ENCODE results near the gene SNRNP35.
"Not testable (repeated sequence)": the region's sequence is repeated elsewhere in the genome, so short reads cannot be mapped to it uniquely, and the experiment has no call there.

Gene SNRNP35

GRCh38 chr12:123457980-123458779 is at the start of gene SNRNP35:
TSS of gene SNRNP35 (plus strand) at chr12:123458139. CDS start at chr12:123465541, 7,402 bp downstream.
- peak; percentile 42 for DNase-seq (ENCODE audit: low spot score)

GRCh38 chr12:123408619-123409018 is 49.3 kb upstream of the SNRNP35 start:
- DNase-seq (ENCODE audit: low spot score), result not testable (repeated sequence)

- not testable (repeated sequence) for DNase-seq (ENCODE audit: low spot score)
Observed at GRCh38 chr12:123409284-123410040, 48.5 kb upstream of the SNRNP35 start.

GRCh38 chr12:123410041-123410412 is 47.9 kb upstream of the SNRNP35 start:
- no peak for DNase-seq (ENCODE audit: low spot score)

GRCh38 chr12:123421314-123421713 is 36.6 kb upstream of the SNRNP35 start:
- DNase-seq (ENCODE audit: low spot score), result no peak

- DNase-seq (ENCODE audit: low spot score), result no peak
Observed at GRCh38 chr12:123427036-123427769, 30.7 kb upstream of the SNRNP35 start.

GRCh38 chr12:123428591-123428990 is 29.3 kb upstream of the SNRNP35 start:
- DNase-seq (ENCODE audit: low spot score), result no peak

- DNase-seq (ENCODE audit: low spot score), result not testable (repeated sequence)
Observed at GRCh38 chr12:123429101-123429500, 28.8 kb upstream of the SNRNP35 start.

- DNase-seq (ENCODE audit: low spot score), result not testable (repeated sequence)
Observed at GRCh38 chr12:123431951-123432817, 25.8 kb upstream of the SNRNP35 start.

- no peak for DNase-seq (ENCODE audit: low spot score)
Observed at GRCh38 chr12:123433615-123434014, 24.3 kb upstream of the SNRNP35 start.

- DNase-seq (ENCODE audit: low spot score), result no peak
Observed at GRCh38 chr12:123435636-123436016, 22.3 kb upstream of the SNRNP35 start.

- peak; percentile 67 for DNase-seq (ENCODE audit: low spot score)
Observed at GRCh38 chr12:123436017-123436964, 21.6 kb upstream of the SNRNP35 start, which contains the start of gene RILPL2. TSS of gene RILPL2 (minus strand) at chr12:123436684. CDS start at chr12:123436420, 264 bp downstream.

- DNase-seq (ENCODE audit: low spot score), result no peak
Observed at GRCh38 chr12:123441523-123442164, 16.3 kb upstream of the SNRNP35 start.

GRCh38 chr12:123442774-123443173 is 15.2 kb upstream of the SNRNP35 start:
- DNase-seq (ENCODE audit: low spot score), result no peak

GRCh38 chr12:123444092-123445026 is 13.6 kb upstream of the SNRNP35 start:
- DNase-seq (ENCODE audit: low spot score), result no peak

- no peak for DNase-seq (ENCODE audit: low spot score)
Observed at GRCh38 chr12:123445388-123446332, 12.3 kb upstream of the SNRNP35 start.

- DNase-seq (ENCODE audit: low spot score), result no peak
Observed at GRCh38 chr12:123446333-123446713, 11.6 kb upstream of the SNRNP35 start.

Data from HuH-7.5 (cell line).